GM18511 (cell line): ENCODE data around the gene SCAF11.

Experiments used
- ATAC-seq: cut with Tn5 transposase; IDR thresholded peaks from one replicate; pipeline ENCODE4 v1.9.1; 2021; ENCODE audit warnings: mild to moderate bottlenecking, moderate library complexity; ENCODE audit not compliant: unreplicated experiment

SCAF11 gene

DNA sequence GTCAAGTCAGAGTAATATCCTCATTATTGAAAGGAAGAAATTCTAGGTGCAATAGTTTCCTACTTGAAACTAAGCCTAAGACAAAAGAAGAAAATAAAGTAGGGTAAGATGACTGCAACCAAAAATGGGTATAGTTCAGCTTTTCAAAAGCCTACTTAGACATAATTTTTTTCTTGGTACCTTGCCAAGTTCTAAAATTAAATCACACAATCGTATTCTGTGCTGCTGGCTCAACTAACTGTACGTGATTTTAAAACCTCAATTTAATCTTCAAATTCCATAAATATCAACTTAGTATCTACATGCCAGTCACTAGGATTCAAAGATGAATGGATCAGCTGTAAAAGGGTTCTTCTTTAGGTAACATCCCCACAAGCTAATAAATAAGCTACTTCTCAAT, 56.9 kb downstream of the SCAF11 start:
- ATAC-seq, result no peak

DNA sequence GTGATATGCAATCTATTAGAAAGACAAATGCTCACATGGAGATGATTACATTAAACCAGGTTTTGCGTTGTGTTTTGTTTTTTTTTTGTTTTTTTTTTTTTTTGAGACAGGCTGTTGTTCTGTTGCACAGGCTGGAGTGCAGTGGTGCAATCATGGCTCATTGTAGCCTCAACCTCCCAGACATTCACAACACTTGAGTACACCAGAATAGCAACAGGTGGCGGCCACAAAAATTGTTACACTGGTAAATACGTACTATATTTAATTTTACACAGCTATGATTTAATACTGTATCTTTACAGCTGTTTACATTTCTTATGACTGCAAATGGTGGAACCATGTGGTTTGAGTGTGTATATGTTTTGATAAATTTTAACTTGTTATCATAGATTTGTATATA, 60.0 kb downstream of the SCAF11 start:
- ATAC-seq, result no peak

DNA sequence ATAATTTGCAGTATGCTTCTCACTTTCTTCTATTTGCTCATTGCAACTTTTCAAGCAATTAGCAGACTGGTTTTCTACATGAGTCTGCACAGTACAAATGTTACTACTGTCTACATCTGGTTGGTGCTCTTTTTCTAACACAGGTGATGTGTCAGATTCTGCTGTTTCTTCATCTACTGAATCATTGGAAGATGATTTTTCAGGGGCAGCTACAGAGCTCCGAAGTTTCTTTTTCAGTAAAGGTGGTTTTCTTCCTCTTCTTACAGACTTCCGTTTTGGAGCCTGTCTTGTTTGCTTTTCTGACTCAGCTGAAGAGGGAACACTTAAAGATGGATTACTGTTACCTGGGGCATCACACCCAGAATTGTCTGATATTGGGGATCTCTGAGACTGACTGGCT, 62.1 kb downstream of the SCAF11 start:
- ATAC-seq, result no peak

DNA sequence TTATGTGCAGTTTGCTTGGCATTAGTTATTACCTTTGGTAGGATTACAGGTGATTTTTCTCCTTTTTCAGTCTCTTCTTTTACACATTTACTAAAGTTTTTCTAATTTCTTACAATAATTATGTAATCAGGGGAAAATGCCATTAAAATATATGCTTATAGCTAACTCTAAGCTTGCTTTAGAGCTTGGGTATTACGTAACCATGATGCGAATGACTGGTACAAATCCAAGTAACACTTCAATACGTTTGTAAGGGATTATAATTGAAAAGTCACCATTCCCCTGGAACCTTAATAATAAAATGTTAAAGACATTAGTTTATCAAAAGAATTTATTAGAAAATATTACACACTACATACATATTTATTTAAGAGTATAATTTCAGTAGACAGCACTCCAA, 71.6 kb downstream of the SCAF11 start:
- ATAC-seq, result no peak

DNA sequence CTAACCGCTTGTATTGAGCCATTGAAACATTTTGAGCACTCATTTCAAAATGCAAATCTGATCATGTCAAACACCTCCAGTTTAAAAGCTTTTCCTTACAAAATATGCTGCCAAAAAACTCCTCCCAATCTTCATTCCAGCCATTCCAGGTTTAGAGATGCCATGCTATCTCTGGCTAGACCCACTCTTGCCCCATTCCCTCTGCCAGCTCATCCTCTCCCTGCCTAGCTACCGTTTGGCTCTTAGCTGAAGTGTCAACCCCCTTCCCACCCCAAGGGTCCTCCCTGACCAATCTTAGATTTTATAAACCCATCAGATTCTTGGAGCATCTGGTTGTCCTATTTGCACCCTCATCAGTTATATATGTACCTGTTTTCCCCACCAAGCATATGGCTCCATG, 75.0 kb downstream of the SCAF11 start:
- no peak for ATAC-seq

DNA sequence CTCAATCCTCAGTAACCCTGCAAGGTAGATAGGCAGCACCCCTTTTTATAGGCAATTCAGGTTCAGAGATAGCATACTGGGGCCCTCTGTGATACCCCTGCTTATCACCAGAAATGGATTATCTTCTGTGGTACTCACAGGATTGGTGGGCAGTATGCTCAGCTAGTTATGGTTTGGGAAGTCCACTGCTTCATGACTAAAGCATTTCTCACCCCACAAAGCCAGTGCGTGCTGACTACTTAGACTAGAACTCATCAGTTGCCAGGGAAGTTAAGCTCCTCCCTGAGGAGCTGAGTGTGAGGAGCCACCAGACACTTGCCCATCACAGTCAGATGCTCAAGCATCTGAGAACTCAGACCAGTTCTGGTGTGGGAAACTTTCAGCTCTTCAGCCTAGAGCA, 76.3 kb downstream of the SCAF11 start:
- peak; percentile 55 for ATAC-seq

DNA sequence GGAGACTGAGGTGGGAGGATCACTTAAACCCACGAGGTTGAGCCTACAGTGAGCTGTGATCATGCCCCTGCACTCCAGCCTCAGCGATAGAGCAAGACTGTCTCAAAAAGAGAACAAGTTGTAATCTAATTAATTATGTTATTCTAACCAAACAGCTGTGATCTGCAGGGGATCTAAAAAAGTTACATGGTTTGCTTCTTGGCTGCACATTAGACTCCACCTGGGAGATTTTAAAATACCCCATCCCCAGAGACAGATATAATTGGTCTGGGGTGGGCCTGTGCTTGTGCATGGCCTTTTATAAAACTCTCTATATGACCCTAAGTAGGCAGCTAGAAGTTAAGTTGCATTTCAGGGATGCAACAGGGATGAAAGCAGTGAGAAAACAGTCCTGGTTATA, 76.7 kb downstream of the SCAF11 start:
- ATAC-seq, result no peak

DNA sequence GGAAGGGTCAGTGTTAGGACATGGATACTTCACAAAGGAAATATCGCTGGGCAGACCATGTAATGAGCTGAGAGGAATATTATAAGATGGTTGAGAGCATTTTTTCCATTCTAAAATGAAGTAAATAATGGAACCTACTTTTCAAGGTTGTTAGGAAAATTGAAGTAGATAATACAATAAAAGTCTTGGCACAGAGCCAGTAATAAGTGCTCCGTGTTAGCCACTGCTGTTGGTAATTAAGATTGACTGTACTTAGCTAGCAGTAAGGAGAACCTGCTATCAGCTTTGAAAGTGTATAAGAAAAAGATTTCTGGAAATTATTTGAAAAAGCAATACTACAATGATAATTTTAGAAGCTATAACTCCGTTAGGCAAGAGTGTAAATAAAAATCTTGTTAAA, 77.6 kb downstream of the SCAF11 start:
- ATAC-seq, result no peak

DNA sequence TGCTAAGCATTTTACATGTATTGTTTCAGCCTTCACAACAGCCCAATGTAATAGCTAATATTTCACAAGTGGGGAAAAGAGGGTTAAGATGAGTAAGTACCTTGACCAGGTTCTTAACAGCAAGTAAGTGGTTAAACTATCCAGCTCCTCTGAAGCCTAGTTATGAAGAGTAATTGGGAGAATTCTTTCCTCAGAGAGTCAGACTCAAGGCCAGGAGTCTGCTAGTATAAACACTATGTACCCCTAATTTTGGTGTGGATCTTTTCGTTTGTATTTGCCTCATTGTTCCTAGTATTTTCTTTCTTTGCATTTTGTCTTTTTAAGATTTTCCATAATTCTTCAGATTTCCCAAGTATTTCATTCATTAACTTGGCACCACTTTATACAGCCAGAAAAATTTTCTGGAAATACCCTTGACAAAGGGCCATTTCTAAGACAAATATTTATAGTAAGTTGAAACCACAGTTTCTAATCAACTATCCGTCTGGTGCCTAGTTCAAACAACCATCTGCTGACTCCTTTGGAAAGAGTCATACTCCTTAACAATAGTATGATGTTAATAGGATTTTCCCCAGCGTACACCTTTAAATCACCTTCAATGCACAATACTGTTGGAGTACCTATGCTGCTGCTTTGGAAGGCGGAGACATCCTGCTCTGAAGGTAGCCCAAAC, 81.2 kb downstream of the SCAF11 start:
- ATAC-seq, result no peak

DNA sequence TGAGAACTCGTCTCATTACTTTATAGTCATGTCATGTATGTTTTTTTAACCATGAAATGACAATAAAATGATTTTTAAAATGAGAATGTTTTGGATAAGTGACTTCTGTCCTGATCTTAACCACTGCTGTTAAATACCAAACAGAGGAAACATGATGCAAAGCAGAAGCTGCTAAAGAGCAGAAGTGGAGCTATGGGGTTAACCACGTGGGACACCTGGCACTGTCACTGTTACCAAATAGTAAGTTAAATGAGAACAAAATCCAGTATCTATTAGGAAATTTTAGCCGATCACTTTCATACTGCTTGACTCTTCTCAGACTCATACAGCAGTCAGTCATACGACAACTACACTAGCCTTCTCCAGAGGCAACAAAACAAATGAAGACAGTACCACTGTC, 82.4 kb downstream of the SCAF11 start:
- ATAC-seq, result peak; percentile 88

DNA sequence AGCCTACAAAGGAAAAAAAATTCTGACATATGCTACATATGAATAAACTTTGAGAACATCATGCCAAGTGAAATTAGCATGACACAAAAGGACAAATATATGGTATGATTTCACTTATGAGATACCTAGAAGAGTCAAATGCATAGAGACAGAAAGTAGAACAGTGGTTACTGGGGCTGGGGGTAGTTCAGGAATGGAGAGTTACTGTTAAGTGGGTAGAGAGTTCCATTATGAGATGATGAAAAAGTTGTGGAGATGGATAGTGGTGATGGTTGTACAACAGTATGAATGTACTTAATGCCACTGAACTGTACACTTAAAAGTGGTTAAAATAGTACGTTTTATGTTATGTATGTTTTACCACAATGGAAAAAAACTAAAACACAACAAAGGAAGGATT, 92.3 kb downstream of the SCAF11 start:
- ATAC-seq, result no peak

DNA sequence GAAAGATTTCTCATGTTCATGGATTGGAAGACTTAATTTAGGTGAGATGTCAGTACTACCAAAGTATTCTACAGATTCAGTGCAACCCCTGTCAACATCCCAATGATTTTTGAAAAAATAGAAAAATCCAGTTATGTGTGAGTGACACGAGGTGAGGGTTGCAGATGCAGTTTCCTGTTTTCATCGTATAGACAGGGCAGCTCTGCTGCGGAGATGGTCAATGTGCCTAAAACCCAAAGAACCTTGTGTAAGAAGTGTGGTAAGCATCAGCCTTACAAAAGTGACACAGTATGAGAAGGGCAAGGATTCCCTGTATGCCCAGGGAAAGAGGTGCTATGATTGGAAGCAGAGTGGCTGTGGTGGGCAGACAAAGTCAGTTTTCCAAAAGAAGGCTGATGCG, 94.4 kb downstream of the SCAF11 start:
- no peak for ATAC-seq

DNA sequence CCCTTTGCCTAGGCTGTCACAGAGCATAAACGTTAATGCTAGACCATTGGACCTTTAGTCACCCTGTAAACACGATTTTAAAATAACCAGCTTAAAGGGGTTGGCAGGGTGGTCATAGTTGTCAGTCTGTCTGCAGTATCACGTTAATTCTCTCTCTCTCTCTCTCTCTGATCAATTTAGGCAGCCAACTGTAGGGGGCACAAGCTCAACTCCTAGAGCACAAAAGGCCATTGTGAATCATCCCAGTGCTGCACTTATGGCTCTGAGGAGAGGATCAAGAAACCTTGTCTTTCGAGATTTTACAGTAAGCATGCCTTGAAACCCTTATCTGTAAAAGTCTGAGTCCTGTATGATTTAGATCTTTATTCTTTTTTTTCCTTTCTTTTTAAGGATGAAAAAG, 97.1 kb downstream of the SCAF11 start:
- no peak for ATAC-seq

DNA sequence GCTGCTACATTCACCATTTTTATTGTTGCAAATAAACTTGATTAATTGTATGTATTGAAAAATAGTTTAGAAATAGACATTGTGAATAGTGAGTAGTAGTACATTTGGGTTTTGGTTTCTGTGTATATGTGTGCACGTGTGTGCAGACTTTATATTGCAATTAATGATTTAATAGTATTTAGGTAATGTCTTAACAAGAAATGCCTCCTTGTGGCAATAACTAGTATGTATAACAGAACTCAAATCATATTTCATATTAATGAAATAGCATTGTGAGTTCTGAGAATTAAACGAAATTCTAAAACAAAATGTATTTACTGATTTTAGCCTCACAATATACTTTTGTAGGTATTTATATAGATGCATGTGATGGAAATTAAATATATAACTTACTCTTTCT, 100.1 kb downstream of the SCAF11 start:
- no peak for ATAC-seq

DNA sequence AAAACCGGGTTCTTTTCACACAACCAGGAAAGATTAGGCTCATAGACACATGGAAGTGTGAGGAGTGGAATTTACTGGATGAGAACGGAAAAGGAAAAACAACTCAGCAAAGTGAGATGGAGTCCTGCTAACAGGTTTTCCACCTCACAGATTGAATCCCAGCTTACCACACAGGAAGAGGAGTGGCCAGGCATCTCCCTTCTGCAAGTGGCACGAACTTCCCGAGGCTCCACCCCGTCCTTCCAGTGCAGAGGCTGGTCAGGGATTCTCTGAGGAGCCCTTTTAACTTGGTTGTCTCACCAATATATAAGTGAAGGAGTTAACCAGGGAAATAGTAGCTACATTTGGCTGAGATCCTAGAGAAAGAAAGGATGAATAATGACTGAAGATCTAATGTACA, 102.8 kb downstream of the SCAF11 start:
- no peak for ATAC-seq

DNA sequence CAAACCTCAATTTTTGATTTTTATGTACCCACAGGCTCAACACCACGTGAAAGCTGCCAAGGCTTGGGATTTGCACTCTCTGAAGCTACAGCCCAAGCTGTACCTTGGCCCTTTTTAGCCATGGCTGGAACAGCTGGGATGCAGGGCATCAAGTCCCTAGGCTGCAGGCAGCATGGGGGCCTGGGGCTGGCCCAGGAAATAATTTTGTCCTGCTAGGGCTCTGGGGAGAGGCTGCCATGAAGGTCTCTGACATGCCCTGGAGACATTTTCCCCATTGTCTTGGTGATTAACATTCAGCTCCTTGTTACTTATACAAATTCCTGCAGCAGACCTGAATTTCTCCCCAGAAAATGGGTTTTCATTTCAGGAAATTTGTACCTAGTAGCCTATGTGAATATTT, 103.7 kb downstream of the SCAF11 start:
- no peak for ATAC-seq

DNA sequence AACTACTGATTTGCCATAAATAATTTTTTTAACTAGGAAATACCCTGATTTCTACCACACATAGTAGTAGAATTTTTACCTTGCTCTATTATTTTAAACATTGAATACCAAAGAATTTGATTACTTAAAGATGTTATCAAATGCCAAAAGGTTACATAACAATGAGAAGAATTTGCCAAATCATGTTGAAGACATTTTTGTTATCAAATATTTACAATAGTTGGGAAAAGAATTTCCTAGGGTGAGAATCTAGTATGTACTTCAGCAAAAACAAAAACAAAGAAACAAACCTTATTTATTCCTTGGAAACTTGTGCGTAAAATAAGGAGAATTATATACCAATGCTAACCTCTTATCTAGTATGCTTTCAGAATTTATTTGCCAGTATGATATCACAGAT, 107.2 kb downstream of the SCAF11 start:
- no peak for ATAC-seq

DNA sequence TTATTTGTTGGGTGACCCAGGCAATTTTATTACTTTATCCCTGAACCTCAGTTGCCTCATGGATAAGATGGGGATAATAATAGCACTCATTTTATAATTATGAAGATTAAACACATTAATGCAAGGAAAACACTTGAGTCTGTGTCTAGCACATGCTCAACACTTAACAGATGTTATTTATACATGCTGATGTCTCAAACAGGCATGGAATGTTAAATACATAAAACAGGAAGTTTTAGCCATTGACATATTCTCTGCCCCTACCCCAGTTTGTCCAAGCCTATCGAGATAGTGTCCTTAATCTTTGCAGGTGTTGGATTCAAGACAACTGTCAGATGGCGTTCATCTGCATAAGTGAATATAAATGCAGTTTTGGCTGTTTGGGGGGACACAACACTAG, 109.8 kb downstream of the SCAF11 start:
- ATAC-seq, result no peak

DNA sequence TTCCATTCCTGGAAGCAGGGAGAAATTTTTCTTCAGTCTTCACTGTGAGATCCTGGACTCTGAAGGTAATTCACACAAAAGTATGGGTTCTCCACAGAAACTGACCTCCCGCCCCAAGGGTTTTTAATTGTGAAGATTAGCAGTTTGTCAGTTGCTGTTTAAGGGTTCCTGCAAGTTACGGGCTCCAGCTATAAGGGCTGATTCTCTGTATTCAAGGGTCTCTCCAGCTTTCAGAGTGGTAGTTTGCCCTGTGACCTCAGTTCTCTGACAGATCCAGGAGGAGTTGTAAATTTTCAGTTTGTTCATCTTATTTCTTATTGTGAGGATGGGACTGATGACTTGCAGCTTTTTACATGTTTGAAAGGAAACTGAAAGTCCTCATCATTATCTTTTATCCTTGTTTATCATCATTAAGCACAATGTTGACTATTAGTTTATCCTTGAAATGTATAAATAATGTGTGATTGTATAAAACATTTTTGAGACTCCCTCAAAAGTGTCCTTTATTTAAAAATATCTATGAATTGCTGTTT, 110.9 kb downstream of the SCAF11 start:
- ATAC-seq, result no peak

DNA sequence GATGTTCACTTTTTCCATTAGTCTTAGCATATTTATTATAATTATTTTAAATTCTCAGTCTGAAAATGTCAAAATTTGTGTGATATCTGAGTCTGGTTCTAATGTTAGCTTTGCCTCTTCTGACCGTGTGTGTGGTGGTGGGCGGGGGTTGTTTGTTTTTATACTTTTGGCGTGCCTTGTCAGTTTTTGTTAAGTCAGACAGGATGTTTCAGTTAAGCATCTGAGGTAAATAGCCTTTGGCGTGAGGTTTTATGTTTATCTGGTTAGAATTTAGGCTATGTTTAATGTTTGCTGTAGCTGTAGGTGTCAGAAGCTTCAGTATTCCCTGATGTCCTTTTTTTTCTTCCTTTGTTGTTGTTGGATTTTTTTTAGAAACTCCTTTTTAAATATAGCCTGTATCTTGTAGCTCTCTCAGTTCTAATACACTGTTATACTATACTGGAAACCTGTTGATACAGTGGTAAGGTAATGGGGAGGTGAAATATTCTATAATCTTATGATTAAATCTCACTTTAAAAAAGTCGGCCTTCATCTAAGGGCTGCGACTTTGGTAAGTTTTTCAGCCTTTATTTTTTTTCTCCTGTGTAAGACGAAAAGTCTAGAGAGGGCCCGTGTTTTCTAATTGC, 111.6 kb downstream of the SCAF11 start:
- ATAC-seq, result no peak

DNA sequence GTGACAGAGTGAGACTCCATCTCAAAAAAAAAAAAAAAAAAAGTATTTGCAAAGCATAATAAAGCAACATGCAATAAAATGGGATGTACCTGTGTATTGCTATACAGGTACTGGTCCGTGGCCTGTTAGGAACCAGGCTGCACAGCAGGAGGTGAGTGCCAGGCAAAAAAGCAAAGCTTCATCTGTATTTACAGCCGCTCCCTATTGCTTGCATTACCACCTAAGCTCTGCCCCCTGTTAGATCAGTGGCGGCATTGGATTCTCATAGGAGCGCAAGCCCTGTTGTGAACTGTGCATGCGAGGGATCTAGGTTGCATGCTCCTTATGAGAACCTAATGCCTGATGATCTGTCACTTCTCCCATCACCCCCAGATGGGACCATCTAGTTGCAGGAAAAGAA, 113.3 kb downstream of the SCAF11 start:
- no peak for ATAC-seq

DNA sequence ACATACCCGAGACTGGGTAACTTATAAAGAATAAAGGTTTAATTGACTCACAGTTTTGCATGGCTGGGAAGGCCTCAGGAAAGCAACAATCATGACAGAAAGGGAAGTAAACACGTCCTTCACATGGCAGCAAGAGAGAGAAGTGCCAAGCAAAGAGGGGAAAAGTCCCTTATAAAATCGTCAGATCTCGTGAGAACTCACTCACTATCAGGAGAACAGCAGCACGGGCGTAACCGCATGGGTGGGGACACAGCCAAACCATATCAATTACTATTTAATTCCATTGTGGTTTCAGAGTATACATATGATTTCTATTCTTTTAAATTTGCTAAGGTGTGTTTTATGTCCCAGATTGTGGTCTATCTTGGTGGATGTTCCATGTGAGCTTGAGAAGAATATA, 117.9 kb downstream of the SCAF11 start:
- ATAC-seq, result no peak
